GM18873 (cell line): ENCODE results near the gene SH3RF2.
"Not testable (repeated sequence)": the region's sequence is repeated elsewhere in the genome, so short reads cannot be mapped to it uniquely, and the experiment has no call there.

Source experiments
- ATAC-seq: cut with Tn5 transposase; IDR thresholded peaks from one replicate; pipeline ENCODE4 v1.9.1; 2021; ENCODE audit warnings: mild to moderate bottlenecking, moderate library complexity, moderate number of reproducible peaks; ENCODE audit not compliant: unreplicated experiment, low FRiP score

Gene SH3RF2

GRCh38 chr5:145936401-145937131 is at the start of gene SH3RF2:
Gene SH3RF2, plus strand, starts transcription at chr5:145936578. Its CDS starts 1,351 bp downstream, at chr5:145937929.
- no peak for ATAC-seq

GRCh38 chr5:145887217-145887616 is 49.2 kb upstream of the SH3RF2 start:
- ATAC-seq, result no peak

GRCh38 chr5:145887976-145888574 is 48.3 kb upstream of the SH3RF2 start:
- no peak for ATAC-seq

- ATAC-seq, result no peak
Observed at GRCh38 chr5:145889611-145890010, 46.8 kb upstream of the SH3RF2 start.

GRCh38 chr5:145891378-145891777 is 45.0 kb upstream of the SH3RF2 start:
- not testable (repeated sequence) for ATAC-seq

GRCh38 chr5:145898171-145898570 is 38.2 kb upstream of the SH3RF2 start:
- no peak for ATAC-seq

GRCh38 chr5:145902421-145902820 is 34.0 kb upstream of the SH3RF2 start:
- no peak for ATAC-seq

GRCh38 chr5:145903113-145903512 is 33.3 kb upstream of the SH3RF2 start:
- no peak for ATAC-seq

- ATAC-seq, result no peak
Observed at GRCh38 chr5:145903867-145904266, 32.5 kb upstream of the SH3RF2 start.

- no peak for ATAC-seq
Observed at GRCh38 chr5:145904743-145905142, 31.6 kb upstream of the SH3RF2 start.

- ATAC-seq, result no peak
Observed at GRCh38 chr5:145906401-145906800, 30.0 kb upstream of the SH3RF2 start.

GRCh38 chr5:145908206-145908960 is 28.0 kb upstream of the SH3RF2 start:
- ATAC-seq, result no peak

GRCh38 chr5:145911164-145911563 is 25.2 kb upstream of the SH3RF2 start:
- no peak for ATAC-seq

GRCh38 chr5:145912019-145912418 is 24.4 kb upstream of the SH3RF2 start:
- no peak for ATAC-seq

GRCh38 chr5:145912594-145912993 is 23.8 kb upstream of the SH3RF2 start:
- no peak for ATAC-seq

- no peak for ATAC-seq
Observed at GRCh38 chr5:145913701-145914100, 22.7 kb upstream of the SH3RF2 start.

- no peak for ATAC-seq
Observed at GRCh38 chr5:145915970-145916638, 20.3 kb upstream of the SH3RF2 start.

- ATAC-seq, result no peak
Observed at GRCh38 chr5:145917288-145917687, 19.1 kb upstream of the SH3RF2 start.

- ATAC-seq, result no peak
Observed at GRCh38 chr5:145918397-145918796, 18.0 kb upstream of the SH3RF2 start.

- ATAC-seq, result no peak
Observed at GRCh38 chr5:145919413-145919812, 17.0 kb upstream of the SH3RF2 start.
